ENCODE measurements around the gene MPC2.

- no peak for TF ChIP-seq POLR2A (IDR thresholded peaks at IDR 0.05)
- TF ChIP-seq CTCF (IDR thresholded peaks at IDR 0.05): no peak
These were observed 13.7 kb upstream of the MPC2 start for GRCh38 chr1:167950569-167950968.
